Osteoblast (primary cell): ENCODE results near the gene ASCL5. TPM values are rescaled to one million over a fixed set of nuclear protein-coding genes. Genes with fewer than 3 reads are reported as not detected.

Experiments
- DNase-seq: peaks from one replicate; pipeline ENCODE4 v3.0.0; 2011; ENCODE audit warnings: low spot score, mixed read lengths; ENCODE audit not compliant: insufficient read length; ENCODE audit errors: missing footprints
- H2AFZ ChIP-seq: 2 replicates; pipeline ENCODE4 v1.6.0; 2011; ENCODE audit warnings: mild to moderate bottlenecking, low read length
- H3K27ac ChIP-seq: 2 replicates; pipeline ENCODE4 v1.5.1; 2011; ENCODE audit warnings: mild to moderate bottlenecking, low read depth, low read length, moderate library complexity
- H3K27me3 ChIP-seq: 2 replicates; pipeline ENCODE4 v1.6.0; 2012; ENCODE audit warnings: mild to moderate bottlenecking, control low read depth, inconsistent platforms, low read length, moderate library complexity; ENCODE audit not compliant: insufficient read depth
- H3K36me3 ChIP-seq: 2 replicates; pipeline ENCODE4 v1.5.1; 2011; ENCODE audit warnings: mild to moderate bottlenecking, low read length, control low read depth, moderate library complexity; ENCODE audit not compliant: insufficient read depth
- H3K4me1 ChIP-seq: 2 replicates; pipeline ENCODE4 v1.5.1; 2011; ENCODE audit warnings: mild to moderate bottlenecking, low read length, control low read depth, moderate library complexity; ENCODE audit not compliant: insufficient read depth
- H3K4me2 ChIP-seq: 2 replicates; pipeline ENCODE4 v1.6.0; 2011; ENCODE audit warnings: mild to moderate bottlenecking, low read length; ENCODE audit not compliant: insufficient read depth
- H3K4me3 ChIP-seq: fragments of 200-600 bp; sonication (generic); 3 replicates; pipeline ENCODE4 v1.5.1; 2012; ENCODE audit warnings: mild to moderate bottlenecking, low read length, inconsistent platforms; ENCODE audit not compliant: insufficient read depth
- H3K79me2 ChIP-seq: 2 replicates; pipeline ENCODE4 v1.6.0; 2012; ENCODE audit warnings: mild to moderate bottlenecking, low read length, control low read depth, inconsistent platforms; ENCODE audit not compliant: insufficient read depth
- H3K9me3 ChIP-seq: 2 replicates; pipeline ENCODE4 v1.5.1; 2011; ENCODE audit warnings: low read depth, low read length, control low read depth
- H4K20me1 ChIP-seq: 2 replicates; pipeline ENCODE4 v1.6.0; 2012; ENCODE audit warnings: mild to moderate bottlenecking, low read length, control low read depth; ENCODE audit not compliant: insufficient read depth
- CTCF ChIP-seq: IDR thresholded peaks from 2 replicates; pipeline ENCODE4 v1.5.1; 2011; ENCODE audit warnings: mild to moderate bottlenecking, low read depth, low read length, moderate library complexity; ENCODE audit errors: extremely low read depth
- total RNA-seq: library from RNA; depleted of rRNA; stranded (reverse); fragments of >200 nt; gene quantifications from 2 replicates; pipeline ENCODE4 v1.2.3, GENCODE V29; 2012

ASCL5 gene
- total RNA-seq, 1 donor, result not detected

- H3K4me2 ChIP-seq, result no peak overlapping the region
- H3K36me3 ChIP-seq, result no peaks in the 10 kb centered on the region
- H2AFZ ChIP-seq, result no peak overlapping the region
- H4K20me1 ChIP-seq, result no peaks in the 10 kb centered on the region
- no peak overlapping the region for H3K4me3 ChIP-seq
- DNase-seq, result no peak
- H3K9me3 ChIP-seq, result no peaks in the 10 kb centered on the region
- H3K27ac ChIP-seq, result no peak overlapping the region
- no peaks in the 10 kb centered on the region for H3K4me1 ChIP-seq
- H3K27me3 ChIP-seq, result peaks cover 10% of the 10 kb centered on the region
- TF ChIP-seq CTCF, result no peak
- H3K79me2 ChIP-seq, result no peaks in the 10 kb centered on the region
These were observed 33.0 kb downstream of the ASCL5 start for GRCh38 chr1:201093962-201094361.

- Histone ChIP-seq H3K4me1 (no peaks in the 10 kb centered on the region), H3K36me3 (no peaks in the 10 kb centered on the region), H2AFZ (no peak overlapping the region), H3K4me3 (no peak overlapping the region), H3K27me3 (peaks cover 14% of the 10 kb centered on the region), H3K4me2 (no peak overlapping the region), H3K79me2 (no peaks in the 10 kb centered on the region), H4K20me1 (no peaks in the 10 kb centered on the region), H3K27ac (no peak overlapping the region), H3K9me3 (no peaks in the 10 kb centered on the region)
- no peak for TF ChIP-seq CTCF
- no peak for DNase-seq
These were observed 33.4 kb downstream of the ASCL5 start for GRCh38 chr1:201093561-201093960.

DNA sequence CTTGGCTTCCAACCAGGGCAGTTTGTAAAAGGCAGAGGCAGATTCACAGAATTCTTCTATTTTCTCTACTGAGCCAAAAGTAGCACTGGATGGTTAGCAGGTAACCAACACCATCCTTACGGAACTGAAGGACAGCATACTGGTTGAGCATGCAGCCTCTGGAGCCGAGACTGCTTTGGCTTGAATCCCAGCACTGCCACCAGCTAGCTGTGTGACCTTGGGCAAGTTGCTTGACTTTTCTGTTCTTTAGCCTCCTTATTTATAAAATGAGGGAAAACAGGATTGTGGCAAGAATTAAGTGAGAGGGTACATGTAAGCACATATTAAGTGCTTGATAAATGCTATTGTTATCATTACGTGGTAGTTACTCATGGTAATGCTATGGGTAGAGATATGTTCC lies 34.2 kb downstream of the ASCL5 start:
- no peak for DNase-seq
- no peaks in the 10 kb centered on the region for H3K36me3 ChIP-seq
- no peaks in the 10 kb centered on the region for H3K9me3 ChIP-seq
- peaks cover 13% of the 10 kb centered on the region for H3K27me3 ChIP-seq
- H3K4me3 ChIP-seq, result no peak overlapping the region
- H3K27ac ChIP-seq, result no peak overlapping the region
- H3K79me2 ChIP-seq, result no peaks in the 10 kb centered on the region
- no peaks in the 10 kb centered on the region for H4K20me1 ChIP-seq
- no peak overlapping the region for H3K4me2 ChIP-seq
- no peaks in the 10 kb centered on the region for H3K4me1 ChIP-seq
- no peak overlapping the region for H2AFZ ChIP-seq
- TF ChIP-seq CTCF, result no peak

- no peak overlapping the region for H2AFZ ChIP-seq
These were observed 35.7 kb downstream of the ASCL5 start for GRCh38 chr1:201091256-201091655.

More at GRCh38 chr1:201091256-201091655, 35.7 kb downstream of the ASCL5 start:
- peaks cover 21% of the 10 kb centered on the region for H3K27me3 ChIP-seq
- no peaks in the 10 kb centered on the region for H3K4me1 ChIP-seq
- no peak overlapping the region for H3K4me2 ChIP-seq
- H3K4me3 ChIP-seq, result no peak overlapping the region
- H3K36me3 ChIP-seq, result no peaks in the 10 kb centered on the region
- H3K79me2 ChIP-seq, result no peaks in the 10 kb centered on the region
- no peak for TF ChIP-seq CTCF
- H3K9me3 ChIP-seq, result no peaks in the 10 kb centered on the region
- DNase-seq, result no peak
- H3K27ac ChIP-seq, result no peak overlapping the region
- H4K20me1 ChIP-seq, result no peaks in the 10 kb centered on the region
